K562 (cell line): ENCODE measurements around the gene KHDC3L. TPM values are rescaled to one million over a fixed set of nuclear protein-coding genes. Genes with fewer than 3 reads are reported as not detected.

Experiments
- ATAC-seq: fragments of 200-7000 bp; cut with Tn5 transposase; 3 replicates; pipeline ENCODE4 v1.9.1; 2020; ENCODE audit warnings: moderate library complexity
- BruUV-seq: library from RNA; stranded (reverse); fragments of 400-500 nt; replicated peaks from 2 replicates; lab custom pipeline; 2021; lab: Mats Ljungman, UMichigan
- CTCF ChIA-PET: fragments of 300-600 bp; formaldehyde crosslinking; extraction: SDS; loops from one replicate; lab custom pipeline; 2021; ENCODE audit warnings: low intra/inter-chr PET ratio; lab: Yijun Ruan, JAX
- POLR2A ChIA-PET: fragments of 300-600, 350-650 bp; sonication (Branson Sonifier 250); formaldehyde crosslinking; extraction: SDS; loops from one replicate; lab custom pipeline; 2021; ENCODE audit warnings: antibody characterized with exemption, inconsistent platforms; lab: Yijun Ruan, JAX
- DNase-seq, 4 experiments: peaks; one replicate each; pipeline versions ENCODE4 v3.0.0 to v3.0.0-alpha.2; 2011 to 2018; ENCODE audit warnings: low spot score in 3 of 4, mixed read lengths in 3 of 4; ENCODE audit errors: extremely low read depth in 1 of 4
- FAIRE-seq: peaks from 2 replicates; lab custom pipeline; 2011; peaks lifted over from hg19 to GRCh38; lab: Jason Lieb, UNC
- H2AFZ ChIP-seq: 2 replicates; pipeline ENCODE4 v1.6.0; 2011; ENCODE audit warnings: low read depth, low read length, control low read depth, inconsistent platforms
- H3K27ac ChIP-seq: fragments of 200-600 bp; 3 replicates; pipeline ENCODE4 v1.8.0; 2011; ENCODE audit warnings: low read depth, mild to moderate bottlenecking, control low read depth, inconsistent platforms, low read length, moderate library complexity, mixed read lengths; ENCODE audit errors: extremely low read depth
- H3K27me3 ChIP-seq, 2 experiments: fragments of 300-600 bp in 1 of 2; 2 replicates in 1 of 2; 3 replicates in 1 of 2; pipeline versions ENCODE4 v1.6.0 to v1.8.0; 2011; ENCODE audit warnings: inconsistent platforms in 2 of 2, low read length in 2 of 2, mild to moderate bottlenecking in 1 of 2, mixed read lengths in 1 of 2, moderate library complexity in 1 of 2; ENCODE audit not compliant: control insufficient read depth in 2 of 2, insufficient read depth in 2 of 2
- H3K36me3 ChIP-seq: fragments of 300-600 bp; 3 replicates; pipeline ENCODE4 v1.8.0; 2011; ENCODE audit warnings: mild to moderate bottlenecking, low read length, inconsistent platforms; ENCODE audit not compliant: control insufficient read depth, insufficient read depth
- H3K4me1 ChIP-seq, 2 experiments: fragments of 200-600 bp in 1 of 2; replicated peaks in 1 of 2; 2 replicates in 1 of 2; 3 replicates in 1 of 2; pipeline versions ENCODE4 v1.5.1 to v1.8.0; 2011; ENCODE audit warnings: inconsistent platforms in 2 of 2, low read length in 2 of 2, mild to moderate bottlenecking in 1 of 2, mixed read lengths in 1 of 2, moderate library complexity in 1 of 2; ENCODE audit not compliant: control insufficient read depth in 2 of 2, insufficient read depth in 2 of 2
- H3K4me2 ChIP-seq: 2 replicates; pipeline ENCODE4 v1.6.1; 2011; ENCODE audit warnings: low read length, control low read depth, inconsistent platforms, mixed read lengths; ENCODE audit not compliant: insufficient read depth
- H3K4me3 ChIP-seq: fragments of 200-600 bp; sonication (generic), shearing (Covaris generic); 2 replicates; pipeline ENCODE4 v1.5.1; 2016; ENCODE audit warnings: control low read depth, inconsistent platforms
- H3K79me2 ChIP-seq: fragments of 200-600 bp; 3 replicates; pipeline ENCODE4 v1.8.0; 2011; ENCODE audit warnings: low read length, inconsistent platforms; ENCODE audit not compliant: control insufficient read depth, insufficient read depth
- H3K9ac ChIP-seq, 2 experiments: 2 replicates each; pipeline versions ENCODE4 v1.6.0 to v1.6.1; 2011; ENCODE audit warnings: low read depth in 2 of 2, low read length in 2 of 2, control low read depth in 1 of 2, inconsistent platforms in 1 of 2, mild to moderate bottlenecking in 1 of 2, mixed read lengths in 1 of 2; ENCODE audit not compliant: insufficient read depth in 1 of 2
- H3K9me1 ChIP-seq: one replicate; pipeline ENCODE4 v1.6.0; 2011; ENCODE audit warnings: inconsistent platforms, mild to moderate bottlenecking, low read length, moderate library complexity; ENCODE audit not compliant: control insufficient read depth, insufficient read depth
- H3K9me3 ChIP-seq: replicated peaks from 2 replicates; pipeline ENCODE4 v1.5.1; 2011; ENCODE audit warnings: low read depth, low read length, inconsistent platforms; ENCODE audit not compliant: control insufficient read depth, insufficient read depth
- H4K20me1 ChIP-seq: replicated peaks from 2 replicates; pipeline ENCODE4 v1.6.1; 2011; ENCODE audit warnings: low read length, inconsistent platforms, mixed read lengths; ENCODE audit not compliant: control insufficient read depth, insufficient read depth
- CC2D1A ChIP-seq: fragments of 450-650 bp; IDR thresholded peaks from 2 replicates; pipeline ENCODE4 v1.6.1; 2017; ENCODE audit warnings: mild to moderate bottlenecking
- CREBBP ChIP-seq: IDR thresholded peaks from one replicate; pipeline ENCODE4 v1.6.1; 2012; ENCODE audit warnings: low read depth, mild to moderate bottlenecking, control low read depth, inconsistent platforms, low read length
- ERF ChIP-seq: fragments of 450-650 bp; formaldehyde crosslinking; IDR thresholded peaks from 2 replicates; pipeline ENCODE4 v1.4.0; 2020; ENCODE audit warnings: mild to moderate bottlenecking, mixed read lengths
- ETV1 ChIP-seq: fragments of 450-650 bp; conservative IDR thresholded peaks from 2 replicates; pipeline ENCODE4 v1.6.1; 2016; ENCODE audit warnings: missing genetic modification characterization, control low read depth, low read depth, missing compliant biosample characterization
- HLTF ChIP-seq: fragments of 450-650 bp; IDR thresholded peaks from 2 replicates; pipeline ENCODE4 v1.6.1; 2016
- MYNN ChIP-seq, 2 experiments: sonication (generic); formaldehyde crosslinking in 1 of 2; IDR thresholded peaks; 2 replicates each; pipeline versions ENCODE4 v1.5.0 to v1.6.1; 2016 to 2020; ENCODE audit warnings: antibody characterized with exemption in 1 of 2, missing genetic modification reagents in 1 of 2
- PBX2 ChIP-seq, 2 experiments: IDR thresholded peaks in 1 of 2; conservative IDR thresholded peaks in 1 of 2; 2 replicates each; pipeline ENCODE4 v1.6.1; 2016; ENCODE audit warnings: low read depth in 2 of 2, mild to moderate bottlenecking in 1 of 2, missing compliant biosample characterization in 1 of 2, missing genetic modification characterization in 1 of 2, moderate library complexity in 1 of 2
- TAF9B ChIP-seq: fragments of 450-650 bp; IDR thresholded peaks from 2 replicates; pipeline ENCODE4 v1.6.1; 2018; ENCODE audit warnings: mild to moderate bottlenecking; ENCODE audit not compliant: partially characterized antibody
- TARDBP ChIP-seq: fragments of 450-650 bp; IDR thresholded peaks from 2 replicates; pipeline ENCODE4 v1.6.1; 2016
- ZBTB33 ChIP-seq: sonication (generic); formaldehyde crosslinking; IDR thresholded peaks from 2 replicates; pipeline ENCODE4 v1.8.1; 2023; ENCODE audit warnings: mild to moderate bottlenecking, missing genetic modification reagents
- ZNF57 ChIP-seq: fragments of 450-650 bp; formaldehyde crosslinking; IDR thresholded peaks from 2 replicates; pipeline ENCODE4 v1.4.0; 2020; ENCODE audit warnings: mild to moderate bottlenecking, moderate library complexity
- WGBS: fragments of 100-300 bp; shearing (Covaris generic); methylation state at CpG from one replicate; pipeline ENCODE4 v1.1.6; 2016; ENCODE audit warnings: low coverage, mixed read lengths; ENCODE audit not compliant: insufficient coverage; ENCODE audit errors: missing lambda C conversion rate; 5-methylcytosine and 5-hydroxymethylcytosine counted together
- in situ Hi-C: fragments of 300-500 bp; cut with MboI; formaldehyde crosslinking; loops from 4 replicates; pipeline ENCODE4 v1.15.0; 2018; ENCODE audit warnings: inconsistent platforms, mixed read lengths
- intact Hi-C: fragments of 100-400 bp; cut with micrococcal nuclease; formaldehyde crosslinking; loops from 2 replicates; pipeline ENCODE4 v1.14.2; 2022
- polyA plus RNA-seq, 8 experiments: library from polyadenylated mRNA; depleted of rRNA in 4 of 8; stranded (reverse) in 5 of 8; unstranded in 3 of 8; fragments of >200 nt; fragmentation: Nextera tagmentation in 2 of 8; fragmentation: Illumina TruSeq in 1 of 8; extraction: Ambion mirVana in 2 of 8; extraction: Trizol in 1 of 8; gene quantifications; 2 replicates each; pipeline versions ENCODE4 v1.2.1 to v1.2.3, GENCODE V29; 2011 to 2014; ENCODE audit warnings: inconsistent platforms in 1 of 8, missing spikeins in 1 of 8
- total RNA-seq, 7 experiments: library from RNA; depleted of rRNA in 6 of 7; stranded (reverse); fragments of >200 nt in 6 of 7; fragmentation: Illumina TruSeq in 2 of 7; extraction: Trizol in 2 of 7; gene quantifications; 2 replicates each; pipeline versions ENCODE4 v1.2.1 to v1.2.3, GENCODE V29; 2011 to 2021; ENCODE audit warnings: low replicate concordance in 1 of 7

Gene KHDC3L
- total and polyA plus RNA-seq, 9 of the 15 experiments (the other 6 are each of a cell fraction or from before 2014, with no cell fraction given) = not detected

GRCh38 chr6:73389854-73390253, 27.4 kb downstream of the KHDC3L start (continued):
- peak; percentile 77 for TF ChIP-seq ZBTB33 (CRISPR knock-in tag)
- TF ChIP-seq CC2D1A = no peak
- TF ChIP-seq TAF9B = no peak
- TF ChIP-seq MYNN (IDR thresholded peaks at IDR 0.05) = no peak
- no peak for TF ChIP-seq MYNN (CRISPR knock-in tag; IDR thresholded peaks at IDR 0.05)
- no peak for TF ChIP-seq ERF (CRISPR knock-in tag)

GRCh38 chr6:73391675-73392074, 29.2 kb downstream of the KHDC3L start:
- DNase-seq = no peak
- no peaks in the 10 kb centered on the region for H3K36me3 ChIP-seq
- peak overlapping the region; percentile 1; the same call in 1 of the 2 replicates for H2AFZ ChIP-seq
- H4K20me1 ChIP-seq = no peaks in the 10 kb centered on the region
- CTCF ChIA-PET = no interaction called here
- ATAC-seq = no peak
- intact Hi-C loops = no loop called here
- peak; percentile 19 for FAIRE-seq
- in situ Hi-C loops = no loop called here
- no peaks in the 10 kb centered on the region; the same call in 1 of the 2 replicates for H3K9me3 ChIP-seq
- H3K4me3 ChIP-seq = no peak overlapping the region
- 81% methylated on average over 2 of the region's 2 CpGs for WGBS
- H3K4me2 ChIP-seq = no peak overlapping the region
- H3K27me3 ChIP-seq = no peaks in the 10 kb centered on the region
- H3K79me2 ChIP-seq = no peaks in the 10 kb centered on the region
- H3K9me1 ChIP-seq = no peaks in the 10 kb centered on the region
- H3K4me1 ChIP-seq = peaks cover 7 to 11% of the 10 kb centered on the region in 2 experiments
- POLR2A ChIA-PET = no interaction called here
- H3K9ac ChIP-seq = no peak overlapping the region
- no peak overlapping the region for H3K27ac ChIP-seq
- BruUV-seq = no TSS peak
- no peak for TF ChIP-seq TARDBP
- no peak for TF ChIP-seq ETV1
- TF ChIP-seq HLTF = no peak
- TF ChIP-seq ZNF57 (CRISPR knock-in tag) = no peak
- TF ChIP-seq PBX2 (CRISPR knock-in tag; IDR thresholded peaks at IDR 0.05; ENCODE audit: low read depth) = no peak
- TF ChIP-seq PBX2 (tag; conservative IDR thresholded peaks at IDR 0.05; ENCODE audit: low read depth) = no peak
- TF ChIP-seq CREBBP = no peak
